Sigmoid colon (tissue), 4 donors: ENCODE results near the gene NKX3-2.

ENCODE experiments used
- EP300 ChIP-seq, 4 donors: sonication (generic); formaldehyde crosslinking; IDR thresholded peaks; one replicate each; pipeline ENCODE4 v1.6.1; 2017; ENCODE audit warnings: antibody characterized with exemption in 4 of 4
- POLR2A ChIP-seq, 2 donors: fragments of 450-650 bp; IDR thresholded peaks; one replicate each; pipeline ENCODE4 v1.6.1; 2016; ENCODE audit warnings: antibody characterized with exemption in 2 of 2, mild to moderate bottlenecking in 2 of 2, moderate library complexity in 2 of 2
- POLR2AphosphoS5 ChIP-seq, 4 donors: sonication (generic); formaldehyde crosslinking; IDR thresholded peaks; one replicate each; pipeline ENCODE4 v1.6.1; 2017; ENCODE audit warnings: antibody characterized with exemption in 4 of 4
- TF ChIP-seq, protein P1 (sequence below), 4 experiments: fragments of 450-650 bp in 3 of 4; fragments of 200-600 bp in 1 of 4; IDR thresholded peaks; one replicate each; pipeline ENCODE4 v1.5.1; 2016 to 2019; ENCODE audit warnings: antibody characterized with exemption in 4 of 4, mild to moderate bottlenecking in 3 of 4, moderate library complexity in 2 of 4

DNA sequence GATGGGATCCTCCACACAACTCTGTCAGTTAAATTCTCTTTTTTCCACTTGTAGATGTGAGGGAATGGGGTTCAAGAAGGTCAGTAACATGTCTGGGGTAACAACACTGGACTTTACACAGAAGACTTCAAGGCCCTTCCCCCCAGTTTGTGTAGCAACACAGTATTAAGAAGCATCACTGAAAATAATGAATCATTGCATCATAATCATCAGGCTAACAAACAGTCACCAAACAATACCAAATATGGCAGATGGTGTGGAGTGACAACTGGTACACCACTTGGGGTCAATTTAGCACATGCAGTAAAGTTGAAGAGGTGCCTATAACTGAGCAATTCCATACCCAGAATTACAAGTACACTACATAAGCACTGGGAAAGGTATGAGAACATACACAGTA lies 44.6 kb upstream of the NKX3-2 start:
- TF ChIP-seq, protein P1, sequence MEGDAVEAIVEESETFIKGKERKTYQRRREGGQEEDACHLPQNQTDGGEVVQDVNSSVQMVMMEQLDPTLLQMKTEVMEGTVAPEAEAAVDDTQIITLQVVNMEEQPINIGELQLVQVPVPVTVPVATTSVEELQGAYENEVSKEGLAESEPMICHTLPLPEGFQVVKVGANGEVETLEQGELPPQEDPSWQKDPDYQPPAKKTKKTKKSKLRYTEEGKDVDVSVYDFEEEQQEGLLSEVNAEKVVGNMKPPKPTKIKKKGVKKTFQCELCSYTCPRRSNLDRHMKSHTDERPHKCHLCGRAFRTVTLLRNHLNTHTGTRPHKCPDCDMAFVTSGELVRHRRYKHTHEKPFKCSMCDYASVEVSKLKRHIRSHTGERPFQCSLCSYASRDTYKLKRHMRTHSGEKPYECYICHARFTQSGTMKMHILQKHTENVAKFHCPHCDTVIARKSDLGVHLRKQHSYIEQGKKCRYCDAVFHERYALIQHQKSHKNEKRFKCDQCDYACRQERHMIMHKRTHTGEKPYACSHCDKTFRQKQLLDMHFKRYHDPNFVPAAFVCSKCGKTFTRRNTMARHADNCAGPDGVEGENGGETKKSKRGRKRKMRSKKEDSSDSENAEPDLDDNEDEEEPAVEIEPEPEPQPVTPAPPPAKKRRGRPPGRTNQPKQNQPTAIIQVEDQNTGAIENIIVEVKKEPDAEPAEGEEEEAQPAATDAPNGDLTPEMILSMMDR (IDR thresholded peaks at IDR 0.05): no peak
- TF ChIP-seq POLR2AphosphoS5 (IDR thresholded peaks at IDR 0.05) (no peak), EP300 (IDR thresholded peaks at IDR 0.05) (no peak), POLR2A (IDR thresholded peaks at IDR 0.05) (no peak)
